Bronchus fibroblast of lung (primary cell): ENCODE results near the gene GBP5. TPM values are rescaled to one million over a fixed set of nuclear protein-coding genes. Genes with fewer than 3 reads are reported as not detected.

Experiments used
- total RNA-seq: library from RNA; depleted of rRNA; stranded (reverse); fragments of >200 nt; gene quantifications from 2 replicates; pipeline ENCODE4 v1.2.3, GENCODE V29; 2015

GBP5 gene, protein sequence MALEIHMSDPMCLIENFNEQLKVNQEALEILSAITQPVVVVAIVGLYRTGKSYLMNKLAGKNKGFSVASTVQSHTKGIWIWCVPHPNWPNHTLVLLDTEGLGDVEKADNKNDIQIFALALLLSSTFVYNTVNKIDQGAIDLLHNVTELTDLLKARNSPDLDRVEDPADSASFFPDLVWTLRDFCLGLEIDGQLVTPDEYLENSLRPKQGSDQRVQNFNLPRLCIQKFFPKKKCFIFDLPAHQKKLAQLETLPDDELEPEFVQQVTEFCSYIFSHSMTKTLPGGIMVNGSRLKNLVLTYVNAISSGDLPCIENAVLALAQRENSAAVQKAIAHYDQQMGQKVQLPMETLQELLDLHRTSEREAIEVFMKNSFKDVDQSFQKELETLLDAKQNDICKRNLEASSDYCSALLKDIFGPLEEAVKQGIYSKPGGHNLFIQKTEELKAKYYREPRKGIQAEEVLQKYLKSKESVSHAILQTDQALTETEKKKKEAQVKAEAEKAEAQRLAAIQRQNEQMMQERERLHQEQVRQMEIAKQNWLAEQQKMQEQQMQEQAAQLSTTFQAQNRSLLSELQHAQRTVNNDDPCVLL
- total RNA-seq: not detected in 2 replicates

GRCh38 chr1:89272269-89273041 lies at the start of gene GBP5:
TSS of gene GBP5 (minus strand) at chr1:89272860. CDS start at chr1:89269555, 3,305 bp downstream.

Other genes starting within 250 kb of the GBP5 start
- gene GBP3, start 250.0 kb downstream of the GBP5 start, total RNA-seq: 4.6 and 6.6 TPM in 2 replicates
- 13.6 and 14.4 TPM in 2 replicates for gene GBP1, start 207.7 kb downstream of the GBP5 start, total RNA-seq
- 1.9 and 2.5 TPM in 2 replicates for gene GBP2, start 146.7 kb downstream of the GBP5 start, total RNA-seq
- gene GBP7, start 96.9 kb downstream of the GBP5 start, total RNA-seq: not detected in 2 replicates
- gene GBP4, start 73.9 kb downstream of the GBP5 start, total RNA-seq: not detected in 2 replicates
- gene GBP6, start 91.2 kb upstream of the GBP5 start, total RNA-seq: not detected in 2 replicates